Hepatocyte (in vitro differentiated cells): Measurements from ENCODE around the gene CFLAR.

Source experiments
- EZH2 ChIP-seq: fragments of 200-600 bp; sonication (generic); IDR thresholded peaks from 2 replicates; pipeline ENCODE4 v1.6.1; 2016; ENCODE audit warnings: antibody characterized with exemption, mild to moderate bottlenecking, borderline replicate concordance
- EZH2phosphoT487 ChIP-seq: fragments of 200-600 bp; sonication (generic); IDR thresholded peaks from one replicate; pipeline ENCODE4 v1.6.1; 2018; ENCODE audit warnings: antibody characterized with exemption, mild to moderate bottlenecking, low read depth, moderate library complexity; ENCODE audit not compliant: unreplicated experiment, severe bottlenecking

DNA sequence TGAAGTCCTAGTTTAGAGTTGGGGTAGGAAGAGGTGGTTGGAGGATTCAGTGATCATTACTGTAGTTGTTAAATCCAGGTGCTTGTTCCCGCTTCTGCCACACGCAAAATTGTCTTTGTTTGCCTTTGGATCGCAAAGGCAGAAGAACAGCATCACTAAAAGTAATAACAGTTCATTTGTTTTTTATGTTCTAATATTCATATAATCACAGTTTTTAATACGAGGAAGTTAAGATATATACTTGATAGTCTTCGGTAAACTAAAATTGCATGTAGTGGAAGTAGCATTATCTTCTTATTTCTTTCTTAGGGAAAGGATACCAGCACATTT, 43.8 kb upstream of the CFLAR start:
- TF ChIP-seq EZH2 = no peak
- TF ChIP-seq EZH2phosphoT487 = no peak
